K562 (cell line): ENCODE data around the gene TPD52L1. TPM values are rescaled to one million over a fixed set of nuclear protein-coding genes. Genes with fewer than 3 reads are reported as not detected.

Source experiments
- ATAC-seq: fragments of 200-7000 bp; cut with Tn5 transposase; 3 replicates; pipeline ENCODE4 v1.9.1; 2020; ENCODE audit warnings: moderate library complexity
- BruUV-seq: library from RNA; stranded (reverse); fragments of 400-500 nt; replicated peaks from 2 replicates; lab custom pipeline; 2021; lab: Mats Ljungman, UMichigan
- CTCF ChIA-PET: fragments of 300-600 bp; formaldehyde crosslinking; extraction: SDS; loops from one replicate; lab custom pipeline; 2021; ENCODE audit warnings: low intra/inter-chr PET ratio; lab: Yijun Ruan, JAX
- POLR2A ChIA-PET: fragments of 300-600, 350-650 bp; sonication (Branson Sonifier 250); formaldehyde crosslinking; extraction: SDS; loops from one replicate; lab custom pipeline; 2021; ENCODE audit warnings: antibody characterized with exemption, inconsistent platforms; lab: Yijun Ruan, JAX
- DNase-seq, 4 experiments: peaks; one replicate each; pipeline versions ENCODE4 v3.0.0 to v3.0.0-alpha.2; 2011 to 2018; ENCODE audit warnings: low spot score in 3 of 4, mixed read lengths in 3 of 4; ENCODE audit errors: extremely low read depth in 1 of 4
- FAIRE-seq: peaks from 2 replicates; lab custom pipeline; 2011; peaks lifted over from hg19 to GRCh38; lab: Jason Lieb, UNC
- H2AFZ ChIP-seq: 2 replicates; pipeline ENCODE4 v1.6.0; 2011; ENCODE audit warnings: low read depth, low read length, control low read depth, inconsistent platforms
- H3K27ac ChIP-seq: fragments of 200-600 bp; 3 replicates; pipeline ENCODE4 v1.8.0; 2011; ENCODE audit warnings: low read depth, mild to moderate bottlenecking, control low read depth, inconsistent platforms, low read length, moderate library complexity, mixed read lengths; ENCODE audit errors: extremely low read depth
- H3K27me3 ChIP-seq, 2 experiments: fragments of 300-600 bp in 1 of 2; 2 replicates in 1 of 2; 3 replicates in 1 of 2; pipeline versions ENCODE4 v1.6.0 to v1.8.0; 2011; ENCODE audit warnings: inconsistent platforms in 2 of 2, low read length in 2 of 2, mild to moderate bottlenecking in 1 of 2, mixed read lengths in 1 of 2, moderate library complexity in 1 of 2; ENCODE audit not compliant: control insufficient read depth in 2 of 2, insufficient read depth in 2 of 2
- H3K36me3 ChIP-seq: fragments of 300-600 bp; 3 replicates; pipeline ENCODE4 v1.8.0; 2011; ENCODE audit warnings: mild to moderate bottlenecking, low read length, inconsistent platforms; ENCODE audit not compliant: control insufficient read depth, insufficient read depth
- H3K4me1 ChIP-seq, 2 experiments: fragments of 200-600 bp in 1 of 2; replicated peaks in 1 of 2; 2 replicates in 1 of 2; 3 replicates in 1 of 2; pipeline versions ENCODE4 v1.5.1 to v1.8.0; 2011; ENCODE audit warnings: inconsistent platforms in 2 of 2, low read length in 2 of 2, mild to moderate bottlenecking in 1 of 2, mixed read lengths in 1 of 2, moderate library complexity in 1 of 2; ENCODE audit not compliant: control insufficient read depth in 2 of 2, insufficient read depth in 2 of 2
- H3K4me2 ChIP-seq: 2 replicates; pipeline ENCODE4 v1.6.1; 2011; ENCODE audit warnings: low read length, control low read depth, inconsistent platforms, mixed read lengths; ENCODE audit not compliant: insufficient read depth
- H3K4me3 ChIP-seq: fragments of 200-600 bp; sonication (generic), shearing (Covaris generic); 2 replicates; pipeline ENCODE4 v1.5.1; 2016; ENCODE audit warnings: control low read depth, inconsistent platforms
- H3K79me2 ChIP-seq: fragments of 200-600 bp; 3 replicates; pipeline ENCODE4 v1.8.0; 2011; ENCODE audit warnings: low read length, inconsistent platforms; ENCODE audit not compliant: control insufficient read depth, insufficient read depth
- H3K9ac ChIP-seq, 2 experiments: 2 replicates each; pipeline versions ENCODE4 v1.6.0 to v1.6.1; 2011; ENCODE audit warnings: low read depth in 2 of 2, low read length in 2 of 2, control low read depth in 1 of 2, inconsistent platforms in 1 of 2, mild to moderate bottlenecking in 1 of 2, mixed read lengths in 1 of 2; ENCODE audit not compliant: insufficient read depth in 1 of 2
- H3K9me1 ChIP-seq: one replicate; pipeline ENCODE4 v1.6.0; 2011; ENCODE audit warnings: inconsistent platforms, mild to moderate bottlenecking, low read length, moderate library complexity; ENCODE audit not compliant: control insufficient read depth, insufficient read depth
- H3K9me3 ChIP-seq: replicated peaks from 2 replicates; pipeline ENCODE4 v1.5.1; 2011; ENCODE audit warnings: low read depth, low read length, inconsistent platforms; ENCODE audit not compliant: control insufficient read depth, insufficient read depth
- H4K20me1 ChIP-seq: replicated peaks from 2 replicates; pipeline ENCODE4 v1.6.1; 2011; ENCODE audit warnings: low read length, inconsistent platforms, mixed read lengths; ENCODE audit not compliant: control insufficient read depth, insufficient read depth
- BDP1 ChIP-seq: IDR thresholded peaks from 3 replicates; pipeline ENCODE4 v1.6.1; 2011; ENCODE audit not compliant: insufficient read length, insufficient read depth
- FOXJ2 ChIP-seq: fragments of 200-800 bp; sonication (Bioruptor generic); IDR thresholded peaks from 2 replicates; pipeline ENCODE4 v1.6.1; 2016; ENCODE audit warnings: missing genetic modification characterization, missing compliant biosample characterization
- GATAD2B ChIP-seq: fragments of 450-650 bp; IDR thresholded peaks from 2 replicates; pipeline ENCODE4 v1.6.1; 2017; ENCODE audit warnings: mild to moderate bottlenecking, borderline replicate concordance
- JUN ChIP-seq, 2 experiments: sonication (generic) in 1 of 2; formaldehyde crosslinking in 1 of 2; IDR thresholded peaks; 2 replicates each; pipeline versions ENCODE4 v1.6.1 to v1.8.0; 2012 to 2022; ENCODE audit warnings: borderline replicate concordance in 2 of 2, mild to moderate bottlenecking in 2 of 2, improper control_type of control experiment in 1 of 2, low read depth in 1 of 2, low read length in 1 of 2, missing genetic modification reagents in 1 of 2
- KLF1 ChIP-seq: fragments of 450-650 bp; IDR thresholded peaks from 2 replicates; pipeline ENCODE4 v1.6.1; 2016; ENCODE audit warnings: missing genetic modification characterization, missing compliant biosample characterization
- MEF2A ChIP-seq: IDR thresholded peaks from 2 replicates; pipeline ENCODE4 v1.6.1; 2011; ENCODE audit warnings: low read depth, mild to moderate bottlenecking, low read length, moderate library complexity; ENCODE audit not compliant: control insufficient read depth
- NCOR1 ChIP-seq: fragments of 450-650 bp; IDR thresholded peaks from 2 replicates; pipeline ENCODE4 v1.6.1; 2016; ENCODE audit warnings: mild to moderate bottlenecking, moderate library complexity
- NR4A1 ChIP-seq, 2 experiments: fragments of 250-450 bp in 1 of 2; fragments of 450-650 bp in 1 of 2; sonication (Bioruptor Pico) in 1 of 2; IDR thresholded peaks; 2 replicates each; pipeline versions ENCODE4 v1.4.0 to v1.6.1; 2016 to 2020; ENCODE audit warnings: mild to moderate bottlenecking in 2 of 2, missing compliant biosample characterization in 1 of 2, missing genetic modification characterization in 1 of 2, moderate library complexity in 1 of 2
- PREB ChIP-seq: sonication (generic); formaldehyde crosslinking; IDR thresholded peaks from 2 replicates; pipeline ENCODE4 v1.8.1; 2023; ENCODE audit warnings: mild to moderate bottlenecking, missing genetic modification reagents
- PTBP1 ChIP-seq: fragments of 200-400 bp; formaldehyde crosslinking; IDR thresholded peaks from 2 replicates; pipeline ENCODE4 v1.6.1; 2017; ENCODE audit warnings: low read depth, low read length
- SNAPC5 ChIP-seq: fragments of 250-450 bp; sonication (Bioruptor Pico); IDR thresholded peaks from 2 replicates; pipeline ENCODE4 v1.8.0; 2021; ENCODE audit warnings: moderate library complexity, mild to moderate bottlenecking, inconsistent platforms
- ZBTB8A ChIP-seq: fragments of 450-650 bp; IDR thresholded peaks from 2 replicates; pipeline ENCODE4 v1.6.1; 2018; ENCODE audit warnings: mild to moderate bottlenecking, moderate library complexity; ENCODE audit not compliant: partially characterized antibody
- ZNF766 ChIP-seq: fragments of 200-800 bp; sonication (Bioruptor generic); conservative IDR thresholded peaks from 2 replicates; pipeline ENCODE4 v1.6.1; 2016; ENCODE audit warnings: missing genetic modification characterization, missing compliant biosample characterization
- ZNF778 ChIP-seq: fragments of 450-650 bp; formaldehyde crosslinking; IDR thresholded peaks from 2 replicates; pipeline ENCODE4 v1.4.0; 2020; ENCODE audit warnings: mild to moderate bottlenecking, moderate library complexity
- WGBS: fragments of 100-300 bp; shearing (Covaris generic); methylation state at CpG from one replicate; pipeline ENCODE4 v1.1.6; 2016; ENCODE audit warnings: low coverage, mixed read lengths; ENCODE audit not compliant: insufficient coverage; ENCODE audit errors: missing lambda C conversion rate; 5-methylcytosine and 5-hydroxymethylcytosine counted together
- in situ Hi-C: fragments of 300-500 bp; cut with MboI; formaldehyde crosslinking; loops from 4 replicates; pipeline ENCODE4 v1.15.0; 2018; ENCODE audit warnings: inconsistent platforms, mixed read lengths
- intact Hi-C: fragments of 100-400 bp; cut with micrococcal nuclease; formaldehyde crosslinking; loops from 2 replicates; pipeline ENCODE4 v1.14.2; 2022
- polyA plus RNA-seq, 8 experiments: library from polyadenylated mRNA; depleted of rRNA in 4 of 8; stranded (reverse) in 5 of 8; unstranded in 3 of 8; fragments of >200 nt; fragmentation: Nextera tagmentation in 2 of 8; fragmentation: Illumina TruSeq in 1 of 8; extraction: Ambion mirVana in 2 of 8; extraction: Trizol in 1 of 8; gene quantifications; 2 replicates each; pipeline versions ENCODE4 v1.2.1 to v1.2.3, GENCODE V29; 2011 to 2014; ENCODE audit warnings: inconsistent platforms in 1 of 8, missing spikeins in 1 of 8
- total RNA-seq, 7 experiments: library from RNA; depleted of rRNA in 6 of 7; stranded (reverse); fragments of >200 nt in 6 of 7; fragmentation: Illumina TruSeq in 2 of 7; extraction: Trizol in 2 of 7; gene quantifications; 2 replicates each; pipeline versions ENCODE4 v1.2.1 to v1.2.3, GENCODE V29; 2011 to 2021; ENCODE audit warnings: low replicate concordance in 1 of 7

Gene TPD52L1
- total and polyA plus RNA-seq, 9 of the 15 experiments (the other 6 are each of a cell fraction or from before 2014, with no cell fraction given) = 12.9 to 149 (median 75.7) TPM

- Histone ChIP-seq H3K9ac (no peak overlapping the region), H3K4me1 (peaks cover 14 to 15% of the 10 kb centered on the region in 2 experiments; a peak in 4 of 5 replicates), H3K4me3 (no peak overlapping the region), H3K4me2 (no peak overlapping the region), H3K36me3 (peaks cover 7% of the 10 kb centered on the region; the same call in 2 of the 3 replicates), H3K27me3 (no peaks in the 10 kb centered on the region), H3K9me3 (peaks cover 7% of the 10 kb centered on the region; the same call in 1 of the 2 replicates), H3K79me2 (peaks cover 29% of the 10 kb centered on the region), H2AFZ (no peak overlapping the region), H4K20me1 (no peaks in the 10 kb centered on the region), H3K9me1 (no peaks in the 10 kb centered on the region), H3K27ac (no peak overlapping the region)
- no TSS peak for BruUV-seq
- in situ Hi-C loops = loop anchor here (25.0 kb wide), 1 partner anchor 606 kb away; no protein-coding TSS in a partner anchor
- intact Hi-C loops = loop anchor here (10.0 kb wide), 2 partner anchors 108 to 608 kb away; no protein-coding TSS in a partner anchor
- ChIA-PET POLR2A (interaction anchor here (0.8 to 1.6 kb wide), 4 partner anchors 8 to 21 kb away, joined by 3 to 5 read pairs (median 3); no protein-coding TSS in a partner anchor), CTCF (no interaction called here)
- DNase-seq = no peak
- ATAC-seq = no peak
- no peak for FAIRE-seq
- 36% methylated on average over 4 of the region's 4 CpGs for WGBS
- TF ChIP-seq FOXJ2 (tag) = no peak
- no peak for TF ChIP-seq ZBTB8A
- TF ChIP-seq NR4A1 (CRISPR knock-in tag; IDR thresholded peaks at IDR 0.05) = no peak
- TF ChIP-seq NR4A1 (tag; IDR thresholded peaks at IDR 0.05) = no peak
- TF ChIP-seq PTBP1 = no peak
- no peak for TF ChIP-seq NCOR1
- no peak for TF ChIP-seq BDP1
- TF ChIP-seq PREB (CRISPR knock-in tag) = no peak
- no peak for TF ChIP-seq SNAPC5 (CRISPR knock-in tag)
- TF ChIP-seq JUN (IDR thresholded peaks at IDR 0.05; ENCODE audit: borderline replicate concordance, low read depth, low read length) = no peak
- TF ChIP-seq JUN (CRISPR knock-in tag; IDR thresholded peaks at IDR 0.05; ENCODE audit: borderline replicate concordance) = no peak
- no peak for TF ChIP-seq GATAD2B
- TF ChIP-seq ZNF766 (CRISPR knock-in tag) = no peak
- TF ChIP-seq ZNF778 (CRISPR knock-in tag) = no peak
- TF ChIP-seq MEF2A = no peak
- no peak for TF ChIP-seq KLF1 (tag)
Measured at GRCh38 chr6:125156496-125156895, 2.9 kb downstream of the TPD52L1 start.
